Heart right ventricle (tissue), 16 donors: ENCODE results near the gene ACSS2. TPM values are rescaled to one million over a fixed set of nuclear protein-coding genes. Genes with fewer than 3 reads are reported as not detected.
A peak's percentile ranks its signal among the peaks of the same experiment; 100 is the strongest.

Experiments used
- ATAC-seq, 8 donors: fragments of 200-7000 bp; cut with Tn5 transposase; one replicate each; pipeline ENCODE4 v1.9.1; 2020; ENCODE audit warnings: mild to moderate bottlenecking in 8 of 8, moderate library complexity in 8 of 8, moderate number of reproducible peaks in 1 of 8
- DNase-seq, 2 donors: peaks; one replicate each; pipeline ENCODE4 v3.0.0-alpha.2; 2020
- H3K27ac ChIP-seq, 10 donors: fragments of 200-600 bp; sonication (generic) in 2 of 10; one replicate each; pipeline versions ENCODE4 v1.5.0 to v1.8.0; 2020 to 2022; ENCODE audit warnings: mild to moderate bottlenecking in 3 of 10
- H3K27me3 ChIP-seq, 7 donors: fragments of 200-600 bp; one replicate each; pipeline ENCODE4 v1.8.0; 2021 to 2022; ENCODE audit warnings: mild to moderate bottlenecking in 2 of 7
- H3K36me3 ChIP-seq, 9 donors: fragments of 200-600 bp; sonication (generic) in 1 of 9; one replicate each; pipeline versions ENCODE4 v1.5.0 to v1.8.0; 2020 to 2022; ENCODE audit warnings: mild to moderate bottlenecking in 2 of 9
- H3K4me1 ChIP-seq, 9 donors: fragments of 200-600 bp; sonication (generic) in 1 of 9; one replicate each; pipeline versions ENCODE4 v1.5.0 to v1.8.0; 2020 to 2022; ENCODE audit warnings: mild to moderate bottlenecking in 4 of 9
- H3K4me3 ChIP-seq, 10 donors: fragments of 200-600 bp; sonication (generic) in 2 of 10; one replicate each; pipeline versions ENCODE4 v1.5.0 to v1.8.0; 2020 to 2022; ENCODE audit warnings: mild to moderate bottlenecking in 7 of 10, moderate library complexity in 2 of 10
- H3K9me3 ChIP-seq, 11 donors: fragments of 200-600 bp in 10 of 11; sonication (generic) in 2 of 11; one replicate each; pipeline versions ENCODE4 v1.5.0 to v1.8.0; 2013 to 2022; ENCODE audit warnings: mild to moderate bottlenecking in 2 of 11, control low read depth in 1 of 11, moderate library complexity in 1 of 11
- CTCF ChIP-seq, 9 donors: fragments of 200-600 bp; sonication (generic) in 2 of 9; IDR thresholded peaks; one replicate each; pipeline versions ENCODE4 v1.5.0 to v1.8.0; 2021 to 2022; ENCODE audit warnings: antibody characterized with exemption in 9 of 9, mild to moderate bottlenecking in 5 of 9, moderate library complexity in 1 of 9
- WGBS, 2 donors: extraction: QIAGEN DNeasy Blood & Tissue Kit; methylation state at CpG; one replicate each; pipeline ENCODE4 v1.1.7; 2013; ENCODE audit warnings: inconsistent platforms in 1 of 2; 5-methylcytosine and 5-hydroxymethylcytosine counted together
- intact Hi-C, 10 donors: fragments of 100-400 bp; cut with DNase I; formaldehyde crosslinking; loops; one replicate each; pipeline versions ENCODE4 v1.11.1 to v1.14.2; 2022
- polyA plus RNA-seq, 2 donors: library from polyadenylated mRNA; stranded (reverse); fragments of 200-250 nt; gene quantifications; one replicate each; pipeline ENCODE4 v1.2.3, GENCODE V29; 2013
- total RNA-seq, 10 donors: library from RNA; stranded (reverse); fragmentation: NEBNext Ultra II Directional in 3 of 10; extraction: Animal tissue kit (Norgen Biotek cat#: 25700) in 3 of 10; gene quantifications; one replicate each; pipeline versions ENCODE4 v1.2.1 to v1.2.4, GENCODE V29; 2021 to 2023
- donor health status: Arrhythmogenic right ventricular cardiomyopathy.
- donor health status: ischemic (EF 13 %, LVEDD 7.1; RV severe dilation, severe dysfunction).
- donor health status: healthy with polysubstance abuse.
- donor health status: DM: no; HTN: yes; CAD: no.
- donor health status: DM: no; HTN: no; CAD: no.
- donor health status: ischemic (EF 25% LVEDD 6.9; RV normal size, moderate dysfunction).
- donor health status: ischemic (EF 25% LVEDD 5.7; RV mildly dilated, moderate dysfunction).
- donor health status: healthy.
- donor health status: DM: yes; HTN: yes; CAD: no.
- donor health status: Ischemic cardiomyopathy.
- donor health status: ischemic (EF 35%, LVEDD 5.7; RV mildly dilated, moderate dysfunction).
- donor health status: nonischemic (EF 11% LVEDD 7.7; RV severe dilation, severe dysfunction).
- donor health status: DM: yes; HTN: yes; CAD: no.
- donor health status: PGD.
- donor health status: ischemic (EF 29% LVEDD 5.4; RV normal size, mild dysfunction).
- donor health status: nonischemic (EF 23%, LVEDD 6.1; RV moderate dilation, normal function).

Gene ACSS2
- total and polyA plus RNA-seq, 12 donors: 65.4 to 213 (median 104) TPM

DNA sequence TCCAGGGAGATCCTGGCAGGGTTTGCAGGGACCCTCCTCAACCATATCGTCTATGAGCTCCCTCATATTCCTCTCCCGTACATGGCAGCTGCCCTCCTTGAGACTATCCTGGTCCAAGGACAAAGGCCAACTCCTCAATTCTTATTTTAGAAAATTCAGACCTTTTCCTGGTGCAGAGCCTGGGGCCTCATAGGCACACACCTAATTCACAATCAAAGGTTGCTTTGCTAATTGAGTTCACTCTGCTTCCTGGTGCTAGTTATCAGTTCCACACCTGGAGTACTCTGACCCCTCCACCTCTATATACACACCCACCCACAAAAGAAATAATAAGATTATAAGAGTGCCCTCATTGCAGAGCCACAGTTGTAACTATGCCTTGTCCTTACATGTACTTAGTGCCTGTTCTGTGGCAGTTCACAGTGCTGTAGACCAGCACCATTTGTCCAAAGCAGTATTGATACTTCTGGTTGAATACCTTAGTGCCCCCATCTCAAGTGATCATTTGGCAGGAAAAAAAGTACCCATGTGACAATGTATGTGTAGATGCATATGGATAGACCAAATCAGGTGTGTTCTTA, 40.5 kb downstream of the ACSS2 start:
- TF ChIP-seq CTCF (IDR thresholded peaks at IDR 0.05): no peak
- Histone ChIP-seq H3K36me3 (peaks cover 0 to 58% (median 7%) of the 10 kb centered on the region in 9 donors), H3K27ac (peak overlapping the region in 7 of 10 donors; percentile 22 to 74 (median 60)), H3K9me3 (no peaks in the 10 kb centered on the region), H3K27me3 (no peaks in the 10 kb centered on the region), H3K4me1 (peaks cover 0 to 53% (median 25%) of the 10 kb centered on the region in 9 donors), H3K4me3 (no peak overlapping the region)
- peak in 2 of 8 donors; percentile 15 to 50 for ATAC-seq
- DNase-seq: no peak
- intact Hi-C loops: no loop called here
- WGBS, 2 donors: 45 to 59% methylated on average over 2 of the region's 2 CpGs

DNA sequence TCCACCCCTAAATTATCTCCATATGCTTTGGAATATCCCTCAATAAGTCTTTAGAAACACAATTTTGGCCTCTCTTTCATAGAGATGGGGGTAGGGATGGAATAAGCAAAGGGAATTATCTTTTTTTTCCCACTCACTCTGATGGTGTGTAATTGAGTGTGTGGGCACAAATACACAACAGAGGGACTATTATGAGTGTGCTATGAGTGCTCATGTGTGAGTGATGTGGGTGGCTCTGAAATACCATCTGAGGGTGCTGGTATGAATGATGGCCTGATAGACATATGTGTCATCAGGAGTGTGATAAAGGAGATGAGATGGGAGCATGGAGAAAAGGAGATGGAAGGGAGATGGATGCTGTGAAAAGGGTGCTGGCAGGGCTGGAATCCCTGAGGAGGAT, 43.6 kb downstream of the ACSS2 start:
- intact Hi-C loops: no loop called here
- no peak for TF ChIP-seq CTCF (IDR thresholded peaks at IDR 0.05)
- ATAC-seq (no peak), DNase-seq (no peak)
- no peak overlapping the region for H3K27ac ChIP-seq
- H3K9me3 ChIP-seq: peaks cover 0 to 5% (median 0%) of the 10 kb centered on the region in 11 donors
- H3K4me3 ChIP-seq: no peak overlapping the region
- H3K4me1 ChIP-seq: peaks cover 0 to 48% (median 30%) of the 10 kb centered on the region in 9 donors
- no peaks in the 10 kb centered on the region for H3K27me3 ChIP-seq
- H3K36me3 ChIP-seq: peaks cover 0 to 75% (median 23%) of the 10 kb centered on the region in 9 donors

DNA sequence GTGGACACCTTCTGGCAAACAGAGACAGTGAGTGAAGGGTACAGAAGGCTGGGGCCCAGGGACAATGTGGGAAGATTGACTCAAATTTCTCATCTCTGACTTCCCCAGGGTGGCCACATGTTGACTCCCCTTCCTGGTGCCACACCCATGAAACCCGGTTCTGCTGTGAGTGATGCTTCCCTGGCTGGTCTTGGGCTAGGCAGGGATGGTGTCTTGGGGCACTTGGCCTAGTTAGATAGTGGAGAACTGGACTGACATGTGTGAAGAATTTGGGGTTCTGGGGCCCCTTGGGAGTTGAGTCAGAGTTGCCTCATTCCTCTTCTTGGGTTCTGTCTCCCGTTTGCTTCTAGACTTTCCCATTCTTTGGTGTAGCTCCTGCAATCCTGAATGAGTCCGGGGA, 45.0 kb downstream of the ACSS2 start:
- WGBS, 2 donors: 71 to 80% methylated on average over 3 of the region's 3 CpGs
- peaks cover 0 to 5% (median 0%) of the 10 kb centered on the region in 11 donors for H3K9me3 ChIP-seq
- intact Hi-C loops: no loop called here
- DNase-seq (no peak), ATAC-seq (no peak)
- H3K27ac ChIP-seq: peak overlapping the region in 7 of 10 donors; percentile 25 to 76 (median 57)
- no peaks in the 10 kb centered on the region for H3K27me3 ChIP-seq
- no peak overlapping the region for H3K4me3 ChIP-seq
- peaks cover 0 to 34% (median 17%) of the 10 kb centered on the region in 9 donors for H3K4me1 ChIP-seq
- no peak for TF ChIP-seq CTCF (IDR thresholded peaks at IDR 0.05)
- H3K36me3 ChIP-seq: peaks cover 0 to 85% (median 37%) of the 10 kb centered on the region in 9 donors

GRCh38 chr20:34922654-34923381, 46.4 kb downstream of the ACSS2 start:
- H3K36me3 ChIP-seq: peaks cover 0 to 93% (median 45%) of the 10 kb centered on the region in 9 donors
- intact Hi-C loops: loop anchor here in 1 of 10 donors (2.0 kb wide), 1 partner anchor 16 kb away; no protein-coding TSS in a partner anchor

More at GRCh38 chr20:34922654-34923381, 46.4 kb downstream of the ACSS2 start:
- DNase-seq (peak in 1 of 2 donors; percentile 28), ATAC-seq (peak in 7 of 8 donors; percentile 57 to 88 (median 80))
- WGBS, 2 donors: 85 to 86% methylated on average over 5 of the region's 5 CpGs
- Histone ChIP-seq H3K27me3 (no peaks in the 10 kb centered on the region), H3K27ac (peak overlapping the region; percentile 22 to 76 (median 56)), H3K4me1 (peaks cover 0 to 26% (median 12%) of the 10 kb centered on the region in 9 donors), H3K9me3 (peaks cover 0 to 5% (median 0%) of the 10 kb centered on the region in 11 donors), H3K4me3 (no peak overlapping the region)
- TF ChIP-seq CTCF (IDR thresholded peaks at IDR 0.05): no peak
